Naive thymus-derived CD8-positive, alpha-beta T cell (primary cell): ENCODE data around the gene OR5J2. TPM values are rescaled to one million over a fixed set of nuclear protein-coding genes. Genes with fewer than 3 reads are reported as not detected.
"Not testable (repeated sequence)": the region's sequence is repeated elsewhere in the genome, so short reads cannot be mapped to it uniquely, and the experiment has no call there.

Source experiments
- ATAC-seq, 2 donors: fragments of 150-1000 bp; cut with Tn5 transposase in 1 of 2; sonication (Bioruptor Pico), chemical (Tn5 transposase) in 1 of 2; 1 replicate in 1 of 2; 2 replicates in 1 of 2; pipeline ENCODE4 v1.10.0; 2021; ENCODE audit warnings: mild to moderate bottlenecking in 2 of 2, moderate library complexity in 2 of 2
- POLR2A ChIA-PET: fragments of 350-600 bp; sonication (Branson Sonifier 250); formaldehyde crosslinking; loops from one replicate; lab custom pipeline; 2021; ENCODE audit warnings: antibody characterized with exemption; lab: Charles Lee
- DNase-seq, 10 donors: peaks; one replicate each; pipeline versions ENCODE4 v3.0.0 to v3.0.0-alpha.2; 2020 to 2022
- H3K27ac Mint-ChIP-seq, 10 donors: one replicate each; pipeline ENCODE4 v1.8.0; 2020 to 2022; ENCODE audit warnings: mild to moderate bottlenecking in 10 of 10, mixed read lengths in 10 of 10, moderate library complexity in 4 of 10, inconsistent platforms in 1 of 10
- H3K27me3 Mint-ChIP-seq, 5 donors: one replicate each; pipeline ENCODE4 v1.8.0; 2021 to 2022; ENCODE audit warnings: mixed read lengths in 5 of 5
- H3K36me3 Mint-ChIP-seq, 3 donors: one replicate each; pipeline ENCODE4 v1.8.0; 2020 to 2022; ENCODE audit warnings: mixed read lengths in 3 of 3, mild to moderate bottlenecking in 2 of 3, inconsistent platforms in 1 of 3
- H3K4me1 Mint-ChIP-seq, 4 donors: one replicate each; pipeline ENCODE4 v1.8.0; 2021 to 2022; ENCODE audit warnings: mixed read lengths in 4 of 4
- H3K4me3 Mint-ChIP-seq, 10 donors: one replicate each; pipeline ENCODE4 v1.8.0; 2020 to 2022; ENCODE audit warnings: mild to moderate bottlenecking in 10 of 10, mixed read lengths in 10 of 10, moderate library complexity in 6 of 10, inconsistent platforms in 1 of 10
- H3K9me3 Mint-ChIP-seq, 9 donors: one replicate each; pipeline ENCODE4 v1.8.0; 2020 to 2022; ENCODE audit warnings: mixed read lengths in 9 of 9, mild to moderate bottlenecking in 3 of 9, inconsistent platforms in 1 of 9, moderate library complexity in 1 of 9
- polyA plus RNA-seq, 3 donors: library from polyadenylated mRNA; unstranded; fragments of 300-500 nt; fragmentation: Illumina TruSeq; gene quantifications; one replicate each; pipeline ENCODE4 v1.2.3, GENCODE V29; 2021
- total RNA-seq, 8 experiments: library from RNA in 2 of 8; stranded (reverse) in 2 of 8; gene quantifications; one replicate each; pipeline ENCODE4 v1.2.3 and lab custom pipeline; 2021 to 2026

Gene OR5J2
- total RNA-seq = not detected
- not detected for polyA plus RNA-seq
- 0 reads per million in 6 experiments for total RNA-seq (lab: John Stamatoyannopoulos, UW)

GRCh38 chr11:56176318-56176717 lies at the start of gene OR5J2:
OR5J2 (plus strand) TSS chr11:56176618; CDS start chr11:56176618, 0 bp downstream.
- Mint-ChIP-seq H3K4me3 (no peak within 1 kb of the TSS), H3K27me3 (no peaks in the 10 kb centered on the region), H3K36me3 (peaks cover 0 to 7% (median 0%) of the 10 kb centered on the region in 3 donors), H3K27ac (no peak within 1 kb of the TSS), H3K9me3 (peaks cover 9 to 29% (median 12%) of the 10 kb centered on the region in 9 donors), H3K4me1 (no peaks in the 10 kb centered on the region)
- no peak for DNase-seq
- POLR2A ChIA-PET = no interaction called here
- no peak for ATAC-seq

- Mint-ChIP-seq H3K27me3 (no peaks in the 10 kb centered on the region), H3K27ac (no peak within 1 kb of the TSS), H3K4me3 (no peak within 1 kb of the TSS), H3K9me3 (peaks cover 5 to 41% (median 19%) of the 10 kb centered on the region in 9 donors), H3K4me1 (no peaks in the 10 kb centered on the region), H3K36me3 (peaks cover 0 to 6% (median 0%) of the 10 kb centered on the region in 3 donors)
- POLR2A ChIA-PET = no interaction called here
- ATAC-seq (no peak), DNase-seq (no peak)
These were observed 36.2 kb upstream of the OR5J2 start, which contains the start of gene OR8J3 for GRCh38 chr11:56140151-56140661. OR8J3 (minus strand) TSS chr11:56140201; CDS start chr11:56137718, 2,483 bp downstream.

- H3K4me1 Mint-ChIP-seq, ATAC-seq, H3K27ac Mint-ChIP-seq, H3K27me3 Mint-ChIP-seq, H3K4me3 Mint-ChIP-seq, H3K36me3 Mint-ChIP-seq, POLR2A ChIA-PET, DNase-seq: not testable (repeated sequence)
- peaks cover 7 to 31% (median 18%) of the 10 kb centered on the region in 9 donors for H3K9me3 Mint-ChIP-seq
These were observed 32.7 kb upstream of the OR5J2 start for GRCh38 chr11:56143681-56144080.

GRCh38 chr11:56151376-56151775 lies 25.0 kb upstream of the OR5J2 start:
- H3K4me3 Mint-ChIP-seq = no peak overlapping the region
- POLR2A ChIA-PET = no interaction called here
- DNase-seq = no peak
- no peak overlapping the region for H3K27ac Mint-ChIP-seq
- H3K36me3 Mint-ChIP-seq = peaks cover 0 to 13% (median 0%) of the 10 kb centered on the region in 3 donors
- peaks cover 8 to 70% (median 25%) of the 10 kb centered on the region in 9 donors for H3K9me3 Mint-ChIP-seq
- no peak for ATAC-seq
- H3K27me3 Mint-ChIP-seq = no peaks in the 10 kb centered on the region
- no peaks in the 10 kb centered on the region for H3K4me1 Mint-ChIP-seq

DNA sequence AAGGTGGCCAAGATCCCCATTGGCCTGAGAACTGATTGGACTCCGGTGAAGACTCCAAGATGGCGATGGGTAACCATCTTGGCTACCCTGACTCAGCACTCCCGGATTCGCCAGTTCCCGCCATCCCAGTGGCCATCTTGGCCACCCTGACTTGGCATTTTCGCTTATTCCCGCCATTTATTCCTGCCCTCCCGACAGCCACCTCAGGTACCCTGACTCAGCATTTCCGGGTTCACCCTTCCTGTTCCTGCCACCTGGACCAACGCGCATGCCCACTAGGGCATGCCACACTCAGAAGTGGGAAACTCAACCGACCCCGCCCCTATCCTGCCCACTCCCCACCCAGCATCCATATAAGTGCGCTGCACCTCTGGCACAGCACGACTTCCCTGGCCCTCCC lies 24.1 kb upstream of the OR5J2 start:
- H3K9me3 Mint-ChIP-seq = peaks cover 11 to 77% (median 27%) of the 10 kb centered on the region in 9 donors
- H3K36me3 Mint-ChIP-seq = peaks cover 0 to 14% (median 0%) of the 10 kb centered on the region in 3 donors
- H3K4me3 Mint-ChIP-seq = no peak overlapping the region
- H3K27ac Mint-ChIP-seq = no peak overlapping the region
- ATAC-seq (no peak), DNase-seq (no peak)
- H3K4me1 Mint-ChIP-seq = no peaks in the 10 kb centered on the region
- POLR2A ChIA-PET = no interaction called here
- no peaks in the 10 kb centered on the region for H3K27me3 Mint-ChIP-seq

DNA sequence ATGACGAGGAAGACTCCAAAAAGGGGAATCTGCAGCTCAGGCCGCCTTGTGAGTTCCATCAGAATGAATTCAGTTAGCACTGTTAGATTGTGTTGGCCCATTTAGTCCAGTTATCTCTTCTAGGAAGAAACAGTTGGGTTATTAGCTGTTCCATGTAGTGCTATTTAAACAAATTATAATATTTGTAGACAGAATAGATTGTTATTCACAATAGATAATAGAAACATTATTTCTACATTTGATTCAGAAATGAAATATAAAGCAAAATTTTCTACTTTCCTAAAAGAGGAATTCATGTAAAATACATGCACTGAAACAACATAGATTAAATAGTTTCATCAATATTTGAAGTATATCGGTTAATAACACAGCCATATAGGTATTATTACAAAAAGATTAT lies 16.2 kb upstream of the OR5J2 start, which contains the start of gene OR8K5:
OR8K5 (minus strand) TSS at position 101 of the 400 bp plus-strand sequence; CDS start at position 101, 0 bp downstream.
- no peak within 1 kb of the TSS for H3K4me3 Mint-ChIP-seq
- DNase-seq (no peak), ATAC-seq (no peak)
- peaks cover 0 to 3% (median 0%) of the 10 kb centered on the region in 3 donors for H3K36me3 Mint-ChIP-seq
- H3K27ac Mint-ChIP-seq = no peak within 1 kb of the TSS
- peaks cover 0 to 1% (median 0%) of the 10 kb centered on the region in 4 donors for H3K4me1 Mint-ChIP-seq
- POLR2A ChIA-PET = no interaction called here
- peaks cover 7 to 36% (median 21%) of the 10 kb centered on the region in 9 donors for H3K9me3 Mint-ChIP-seq
- H3K27me3 Mint-ChIP-seq = no peaks in the 10 kb centered on the region

DNA sequence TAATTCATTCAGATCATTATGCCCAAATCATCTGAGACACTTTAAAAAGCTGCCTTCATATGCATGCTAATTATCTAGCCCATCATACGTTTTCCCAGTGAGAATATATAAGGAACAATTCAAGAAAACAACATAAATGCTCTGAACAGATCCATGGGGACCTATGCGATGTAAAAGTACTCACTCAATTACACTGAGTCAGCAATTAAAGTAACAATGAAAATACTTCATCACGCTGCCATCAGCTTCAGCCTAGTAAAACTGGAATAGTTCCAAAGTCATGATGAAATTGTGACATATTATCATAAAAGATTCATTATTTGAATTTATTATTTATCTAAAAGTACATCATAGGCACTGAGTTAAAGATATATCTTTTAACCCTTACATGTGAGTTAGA lies 12.6 kb upstream of the OR5J2 start:
- Mint-ChIP-seq H3K27me3 (no peaks in the 10 kb centered on the region), H3K4me3 (no peak overlapping the region), H3K4me1 (no peaks in the 10 kb centered on the region), H3K27ac (no peak overlapping the region), H3K36me3 (peaks cover 0 to 6% (median 0%) of the 10 kb centered on the region in 3 donors), H3K9me3 (peaks cover 2 to 30% (median 16%) of the 10 kb centered on the region in 9 donors)
- POLR2A ChIA-PET = no interaction called here
- DNase-seq (no peak), ATAC-seq (no peak)

DNA sequence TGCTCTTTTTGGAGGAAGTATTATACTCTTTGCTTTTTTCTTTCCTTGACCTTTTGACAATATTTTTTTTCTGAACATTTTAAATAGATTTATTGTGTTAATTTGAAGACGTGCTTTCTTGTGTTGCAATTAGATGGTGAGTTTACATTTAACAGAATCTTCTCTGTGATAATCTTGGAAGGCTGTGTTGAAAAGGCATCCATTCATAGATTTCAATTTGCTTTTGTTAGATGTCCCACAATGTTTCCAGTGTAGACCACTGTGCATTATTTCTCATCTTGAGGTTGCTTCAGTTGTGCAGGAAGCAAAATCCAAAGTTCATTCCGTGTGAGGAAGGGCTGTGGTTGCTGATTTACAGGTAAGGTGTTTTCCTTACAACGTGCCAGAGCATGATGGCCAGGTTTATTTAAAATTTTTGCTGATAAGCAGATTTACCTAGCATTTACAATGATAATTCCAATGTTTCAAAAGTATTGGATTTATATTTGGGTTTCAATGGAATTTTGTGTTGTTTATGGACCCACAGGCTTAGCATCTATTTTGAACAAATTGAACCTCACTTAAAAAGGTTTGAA lies 4.1 kb upstream of the OR5J2 start:
- DNase-seq (no peak), ATAC-seq (no peak)
- Mint-ChIP-seq H3K27ac (no peak overlapping the region), H3K36me3 (peaks cover 0 to 8% (median 0%) of the 10 kb centered on the region in 3 donors), H3K9me3 (peaks cover 0 to 33% (median 12%) of the 10 kb centered on the region in 9 donors), H3K27me3 (no peaks in the 10 kb centered on the region), H3K4me1 (no peaks in the 10 kb centered on the region), H3K4me3 (no peak overlapping the region)
- POLR2A ChIA-PET = no interaction called here

DNA sequence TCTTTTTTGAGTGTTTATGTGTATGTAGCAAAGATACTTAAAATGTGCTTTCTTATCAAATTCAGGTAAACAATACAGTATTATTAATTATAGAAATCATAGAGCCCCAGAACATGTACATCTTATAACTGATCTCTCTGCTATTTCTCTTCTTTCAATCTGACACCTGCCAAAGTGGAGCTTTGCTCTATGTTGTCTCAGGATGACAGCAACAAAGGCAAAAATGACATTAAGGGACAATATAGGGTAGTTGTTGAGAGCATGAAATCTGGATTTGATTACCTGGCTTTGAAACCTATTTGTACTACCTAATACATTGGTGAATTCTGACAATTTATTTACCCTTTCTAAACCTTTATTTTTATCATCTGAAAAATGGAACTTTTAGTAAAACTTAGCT lies 7.0 kb downstream of the OR5J2 start:
- peaks cover 3 to 35% (median 16%) of the 10 kb centered on the region in 9 donors for H3K9me3 Mint-ChIP-seq
- ATAC-seq (no peak), DNase-seq (no peak)
- H3K36me3 Mint-ChIP-seq = peaks cover 0 to 8% (median 0%) of the 10 kb centered on the region in 3 donors
- H3K27ac Mint-ChIP-seq = no peak overlapping the region
- H3K4me1 Mint-ChIP-seq = peaks cover 0 to 2% (median 0%) of the 10 kb centered on the region in 4 donors
- no peak overlapping the region for H3K4me3 Mint-ChIP-seq
- POLR2A ChIA-PET = no interaction called here
- no peaks in the 10 kb centered on the region for H3K27me3 Mint-ChIP-seq

- ATAC-seq (no peak), DNase-seq (no peak)
- Mint-ChIP-seq H3K4me3 (no peak overlapping the region), H3K9me3 (peaks cover 4 to 23% (median 19%) of the 10 kb centered on the region in 9 donors), H3K4me1 (peaks cover 0 to 2% (median 0%) of the 10 kb centered on the region in 4 donors), H3K27ac (no peak overlapping the region), H3K36me3 (peaks cover 0 to 4% (median 0%) of the 10 kb centered on the region in 3 donors), H3K27me3 (no peaks in the 10 kb centered on the region)
- POLR2A ChIA-PET = no interaction called here
These were observed 12.2 kb downstream of the OR5J2 start for GRCh38 chr11:56188602-56189001.

GRCh38 chr11:56196705-56197104 lies 20.3 kb downstream of the OR5J2 start:
- POLR2A ChIA-PET = no interaction called here
- Mint-ChIP-seq H3K27me3 (no peaks in the 10 kb centered on the region), H3K4me3 (no peak overlapping the region), H3K36me3 (no peaks in the 10 kb centered on the region), H3K27ac (no peak overlapping the region), H3K4me1 (no peaks in the 10 kb centered on the region), H3K9me3 (peaks cover under 1 to 34% (median 18%) of the 10 kb centered on the region in 9 donors)
- ATAC-seq (no peak), DNase-seq (no peak)

DNA sequence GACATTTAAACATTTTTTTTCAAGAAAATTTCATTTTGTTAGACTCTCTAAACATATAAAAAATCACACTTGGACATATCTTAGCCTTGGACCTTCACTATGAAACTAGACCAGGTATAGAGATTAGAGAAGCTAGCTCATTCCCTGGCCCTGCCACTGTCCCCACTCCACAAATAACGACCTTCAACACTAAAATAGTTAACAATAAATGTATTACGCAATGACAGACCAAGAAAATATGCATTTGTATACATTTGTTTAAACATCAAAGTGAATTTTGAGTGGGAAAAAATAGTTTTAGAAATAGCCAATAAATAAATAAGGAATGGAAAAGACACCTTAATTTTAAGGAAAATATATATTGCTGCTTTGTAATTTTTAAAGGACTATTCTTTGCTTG lies 20.9 kb downstream of the OR5J2 start:
- no peaks in the 10 kb centered on the region for H3K4me1 Mint-ChIP-seq
- no peak overlapping the region for H3K27ac Mint-ChIP-seq
- H3K9me3 Mint-ChIP-seq = peaks cover 0 to 34% (median 18%) of the 10 kb centered on the region in 9 donors
- DNase-seq = no peak
- POLR2A ChIA-PET = no interaction called here
- no peak for ATAC-seq
- no peaks in the 10 kb centered on the region for H3K27me3 Mint-ChIP-seq
- no peaks in the 10 kb centered on the region for H3K36me3 Mint-ChIP-seq
- H3K4me3 Mint-ChIP-seq = no peak overlapping the region

GRCh38 chr11:56207790-56208189 lies 31.4 kb downstream of the OR5J2 start:
- H3K4me1 Mint-ChIP-seq = no peaks in the 10 kb centered on the region
- H3K27me3 Mint-ChIP-seq = no peaks in the 10 kb centered on the region
- no peak overlapping the region for H3K4me3 Mint-ChIP-seq
- peaks cover 2 to 36% (median 18%) of the 10 kb centered on the region in 9 donors for H3K9me3 Mint-ChIP-seq
- peaks cover 0 to 12% (median 0%) of the 10 kb centered on the region in 3 donors for H3K36me3 Mint-ChIP-seq
- ATAC-seq (no peak), DNase-seq (no peak)
- POLR2A ChIA-PET = no interaction called here
- no peak overlapping the region for H3K27ac Mint-ChIP-seq
